Activated B cell treated with CpG ODN at 0.5 μM for 24 hours (primary cell): ENCODE data around the gene PPEF1. TPM values are rescaled to one million over a fixed set of nuclear protein-coding genes. Genes with fewer than 3 reads are reported as not detected.

Experiments
- ATAC-seq: fragments of 200-7000 bp; cut with Tn5 transposase; one replicate; pipeline ENCODE4 v1.10.0; 2021; ENCODE audit warnings: low read depth, mild to moderate bottlenecking, moderate library complexity
- CTCF ChIA-PET: fragments of 350-600 bp; sonication (Branson Sonifier 250); formaldehyde crosslinking; loops from one replicate; lab custom pipeline; 2021; ENCODE audit warnings: antibody characterized with exemption; lab: Charles Lee
- POLR2A ChIA-PET: fragments of 350-600 bp; sonication (Branson Sonifier 250); formaldehyde crosslinking; loops from one replicate; lab custom pipeline; 2021; ENCODE audit warnings: antibody characterized with exemption; lab: Charles Lee
- DNase-seq: peaks from one replicate; pipeline ENCODE4 v3.0.0; 2022
- H3K27ac Mint-ChIP-seq: one replicate; pipeline ENCODE4 v1.8.0; 2020; ENCODE audit warnings: mixed read lengths
- H3K27me3 Mint-ChIP-seq: one replicate; pipeline ENCODE4 v1.8.0; 2021; ENCODE audit warnings: mixed read lengths
- H3K36me3 Mint-ChIP-seq: one replicate; pipeline ENCODE4 v1.8.0; 2021; ENCODE audit warnings: low read depth, mixed read lengths
- H3K4me1 Mint-ChIP-seq: one replicate; pipeline ENCODE4 v1.8.0; 2021; ENCODE audit warnings: mixed read lengths
- H3K4me3 Mint-ChIP-seq: one replicate; pipeline ENCODE4 v1.8.0; 2020; ENCODE audit warnings: mild to moderate bottlenecking, mixed read lengths
- H3K9me3 Mint-ChIP-seq: one replicate; pipeline ENCODE4 v1.8.0; 2020; ENCODE audit warnings: mixed read lengths
- intact Hi-C: fragments of 100-400 bp; cut with micrococcal nuclease; formaldehyde crosslinking; loops from one replicate; pipeline ENCODE4 v1.15.1; 2024
- total RNA-seq: library from RNA; stranded (reverse); gene quantifications from 2 replicates; pipeline ENCODE4 v1.2.3, GENCODE V29; 2022
- TF ChIP-seq, protein P1 (sequence below): fragments of 200-600 bp; IDR thresholded peaks from one replicate; pipeline ENCODE4 v1.8.0; 2022; ENCODE audit warnings: antibody characterized with exemption, mild to moderate bottlenecking

PPEF1 gene
- total RNA-seq, 1 donor from 2014 or later, result not detected

DNA sequence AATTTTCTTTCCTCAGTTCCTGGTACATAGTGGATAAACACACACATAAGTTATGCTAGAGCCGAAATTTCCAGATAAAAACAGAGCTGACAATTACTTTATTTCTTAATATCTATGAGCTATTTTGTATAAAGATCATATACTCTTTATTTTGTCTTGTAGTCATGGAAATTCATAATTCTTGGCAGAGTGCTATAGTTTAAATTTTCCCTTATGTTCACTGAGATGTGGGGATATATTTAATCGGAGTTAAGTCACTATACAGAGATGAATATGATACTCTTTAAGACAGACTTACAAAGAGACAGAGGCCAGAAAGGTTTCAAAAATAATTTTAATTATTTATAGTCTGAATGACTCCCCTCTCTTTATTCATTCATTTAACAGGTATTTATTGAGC is 89.7 kb downstream of the PPEF1 start:
- H3K4me1 Mint-ChIP-seq, result no peaks in the 10 kb centered on the region
- H3K27ac Mint-ChIP-seq, result no peak overlapping the region
- no peak overlapping the region for H3K4me3 Mint-ChIP-seq
- POLR2A ChIA-PET, result no interaction called here
- no peaks in the 10 kb centered on the region for H3K36me3 Mint-ChIP-seq
- no peak for ATAC-seq
- CTCF ChIA-PET, result no interaction called here
- intact Hi-C loops, result no loop called here
- no peaks in the 10 kb centered on the region for H3K27me3 Mint-ChIP-seq
- no peaks in the 10 kb centered on the region for H3K9me3 Mint-ChIP-seq
- no peak for DNase-seq
- TF ChIP-seq, protein P1, sequence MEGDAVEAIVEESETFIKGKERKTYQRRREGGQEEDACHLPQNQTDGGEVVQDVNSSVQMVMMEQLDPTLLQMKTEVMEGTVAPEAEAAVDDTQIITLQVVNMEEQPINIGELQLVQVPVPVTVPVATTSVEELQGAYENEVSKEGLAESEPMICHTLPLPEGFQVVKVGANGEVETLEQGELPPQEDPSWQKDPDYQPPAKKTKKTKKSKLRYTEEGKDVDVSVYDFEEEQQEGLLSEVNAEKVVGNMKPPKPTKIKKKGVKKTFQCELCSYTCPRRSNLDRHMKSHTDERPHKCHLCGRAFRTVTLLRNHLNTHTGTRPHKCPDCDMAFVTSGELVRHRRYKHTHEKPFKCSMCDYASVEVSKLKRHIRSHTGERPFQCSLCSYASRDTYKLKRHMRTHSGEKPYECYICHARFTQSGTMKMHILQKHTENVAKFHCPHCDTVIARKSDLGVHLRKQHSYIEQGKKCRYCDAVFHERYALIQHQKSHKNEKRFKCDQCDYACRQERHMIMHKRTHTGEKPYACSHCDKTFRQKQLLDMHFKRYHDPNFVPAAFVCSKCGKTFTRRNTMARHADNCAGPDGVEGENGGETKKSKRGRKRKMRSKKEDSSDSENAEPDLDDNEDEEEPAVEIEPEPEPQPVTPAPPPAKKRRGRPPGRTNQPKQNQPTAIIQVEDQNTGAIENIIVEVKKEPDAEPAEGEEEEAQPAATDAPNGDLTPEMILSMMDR, result no peak

DNA sequence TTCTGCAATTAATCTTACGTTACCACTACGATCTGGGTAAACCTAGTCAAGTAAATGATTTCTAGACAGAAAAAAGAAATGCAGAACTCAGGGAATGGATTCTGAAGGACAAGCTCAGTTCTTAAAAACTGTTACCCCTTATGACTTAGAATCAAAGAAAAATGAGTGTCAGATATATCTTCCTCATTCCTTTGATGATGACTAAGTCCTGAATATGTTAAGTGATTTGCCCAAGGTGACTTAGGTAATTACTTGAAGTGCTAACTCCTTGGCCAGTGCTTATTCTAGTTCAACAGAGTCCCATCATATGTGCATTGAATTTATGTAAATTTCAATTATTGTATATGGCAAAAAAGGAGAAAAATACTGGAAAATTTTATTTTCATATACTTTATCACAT is 92.5 kb downstream of the PPEF1 start:
- no peaks in the 10 kb centered on the region for H3K9me3 Mint-ChIP-seq
- no peaks in the 10 kb centered on the region for H3K27me3 Mint-ChIP-seq
- ATAC-seq, result no peak
- TF ChIP-seq, protein P1, result no peak
- H3K4me3 Mint-ChIP-seq, result no peak overlapping the region
- POLR2A ChIA-PET, result no interaction called here
- DNase-seq, result no peak
- H3K4me1 Mint-ChIP-seq, result no peaks in the 10 kb centered on the region
- no peak overlapping the region for H3K27ac Mint-ChIP-seq
- intact Hi-C loops, result no loop called here
- H3K36me3 Mint-ChIP-seq, result no peaks in the 10 kb centered on the region
- CTCF ChIA-PET, result no interaction called here

DNA sequence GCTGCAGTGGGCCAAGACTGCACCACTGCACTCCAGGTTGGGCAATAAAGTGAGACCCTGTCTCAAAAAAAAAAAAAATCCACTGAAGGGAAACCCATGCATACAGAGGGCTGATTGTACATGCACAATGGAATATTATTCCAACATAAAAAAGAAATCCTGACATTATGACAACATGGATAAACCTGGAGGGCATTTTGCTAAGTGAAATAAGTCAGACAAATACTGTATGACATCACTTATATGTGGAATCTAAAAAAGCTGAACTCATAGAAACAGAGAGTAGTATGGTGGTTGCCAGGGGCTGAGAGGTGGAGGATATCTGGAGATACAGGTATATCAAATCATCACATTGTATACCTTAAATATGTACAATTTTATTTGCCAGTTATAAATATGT is 102.2 kb downstream of the PPEF1 start:
- TF ChIP-seq, protein P1, result no peak
- H3K9me3 Mint-ChIP-seq, result no peaks in the 10 kb centered on the region
- intact Hi-C loops, result no loop called here
- CTCF ChIA-PET, result no interaction called here
- POLR2A ChIA-PET, result no interaction called here
- H3K4me3 Mint-ChIP-seq, result no peak overlapping the region
- no peaks in the 10 kb centered on the region for H3K36me3 Mint-ChIP-seq
- H3K27ac Mint-ChIP-seq, result no peak overlapping the region
- ATAC-seq (no peak), DNase-seq (no peak)
- no peaks in the 10 kb centered on the region for H3K4me1 Mint-ChIP-seq
- H3K27me3 Mint-ChIP-seq, result no peaks in the 10 kb centered on the region

DNA sequence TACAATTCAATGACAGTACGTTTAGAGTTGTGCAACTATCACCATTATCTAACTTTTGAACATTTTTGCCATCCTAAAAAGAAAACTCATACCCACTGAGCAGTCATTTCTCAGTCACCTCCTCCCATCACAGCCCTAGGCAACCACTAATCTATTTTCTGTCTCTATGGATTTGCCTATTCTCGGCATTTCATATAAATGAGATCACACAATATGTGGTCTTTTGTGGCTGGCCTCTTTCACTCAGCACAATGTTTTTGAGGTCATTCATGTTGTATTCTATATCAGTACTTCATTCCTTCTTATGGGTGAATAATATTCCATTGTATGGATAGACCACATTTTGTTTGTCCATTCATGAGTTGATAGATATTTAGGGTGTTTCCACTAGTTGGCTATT is 103.0 kb downstream of the PPEF1 start:
- H3K4me3 Mint-ChIP-seq, result no peak overlapping the region

DNA sequence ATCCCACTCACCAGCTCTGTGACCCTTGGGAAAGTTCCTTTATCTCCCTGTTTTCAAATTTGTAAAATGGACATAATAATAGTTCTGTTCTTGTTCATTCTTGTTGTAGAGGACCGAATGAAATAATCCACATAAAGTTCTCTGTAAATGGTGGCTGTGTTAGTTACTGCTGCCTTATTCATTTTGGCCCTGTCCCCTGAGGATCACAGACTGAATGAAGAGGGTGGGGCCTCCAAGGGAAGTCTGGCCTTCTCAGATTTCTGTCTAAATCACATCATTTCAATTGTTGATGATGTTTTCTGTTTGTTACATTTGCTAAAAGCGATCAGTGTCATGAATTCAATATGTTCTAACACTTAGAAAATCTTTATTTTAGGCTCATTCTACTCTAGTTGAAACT is 117.9 kb downstream of the PPEF1 start:
- DNase-seq (no peak), ATAC-seq (no peak)
- no peak overlapping the region for H3K4me3 Mint-ChIP-seq
- ChIA-PET POLR2A (no interaction called here), CTCF (no interaction called here)
- no peaks in the 10 kb centered on the region for H3K4me1 Mint-ChIP-seq
- H3K27ac Mint-ChIP-seq, result no peak overlapping the region
- no peaks in the 10 kb centered on the region for H3K27me3 Mint-ChIP-seq
- H3K36me3 Mint-ChIP-seq, result no peaks in the 10 kb centered on the region
- H3K9me3 Mint-ChIP-seq, result no peaks in the 10 kb centered on the region
- intact Hi-C loops, result no loop called here
- TF ChIP-seq, protein P1, result no peak

More for the DNA sequence above, 103.0 kb downstream of the PPEF1 start:
- intact Hi-C loops, result no loop called here
- H3K4me1 Mint-ChIP-seq, result no peaks in the 10 kb centered on the region
- TF ChIP-seq, protein P1, result no peak
- ChIA-PET CTCF (no interaction called here), POLR2A (no interaction called here)
- H3K27ac Mint-ChIP-seq, result no peak overlapping the region
- no peak for DNase-seq
- H3K36me3 Mint-ChIP-seq, result no peaks in the 10 kb centered on the region
- no peak for ATAC-seq
- H3K27me3 Mint-ChIP-seq, result no peaks in the 10 kb centered on the region
- no peaks in the 10 kb centered on the region for H3K9me3 Mint-ChIP-seq
